Measurements from ENCODE around the gene LRRC56. TPM values are rescaled to one million over a fixed set of nuclear protein-coding genes. Genes with fewer than 3 reads are reported as not detected.

LRRC56 gene
- total and polyA plus RNA-seq, 2 donors (not counting 1 experiment from before 2014, with no cell fraction given), result 11.8 to 15.8 TPM

DNA sequence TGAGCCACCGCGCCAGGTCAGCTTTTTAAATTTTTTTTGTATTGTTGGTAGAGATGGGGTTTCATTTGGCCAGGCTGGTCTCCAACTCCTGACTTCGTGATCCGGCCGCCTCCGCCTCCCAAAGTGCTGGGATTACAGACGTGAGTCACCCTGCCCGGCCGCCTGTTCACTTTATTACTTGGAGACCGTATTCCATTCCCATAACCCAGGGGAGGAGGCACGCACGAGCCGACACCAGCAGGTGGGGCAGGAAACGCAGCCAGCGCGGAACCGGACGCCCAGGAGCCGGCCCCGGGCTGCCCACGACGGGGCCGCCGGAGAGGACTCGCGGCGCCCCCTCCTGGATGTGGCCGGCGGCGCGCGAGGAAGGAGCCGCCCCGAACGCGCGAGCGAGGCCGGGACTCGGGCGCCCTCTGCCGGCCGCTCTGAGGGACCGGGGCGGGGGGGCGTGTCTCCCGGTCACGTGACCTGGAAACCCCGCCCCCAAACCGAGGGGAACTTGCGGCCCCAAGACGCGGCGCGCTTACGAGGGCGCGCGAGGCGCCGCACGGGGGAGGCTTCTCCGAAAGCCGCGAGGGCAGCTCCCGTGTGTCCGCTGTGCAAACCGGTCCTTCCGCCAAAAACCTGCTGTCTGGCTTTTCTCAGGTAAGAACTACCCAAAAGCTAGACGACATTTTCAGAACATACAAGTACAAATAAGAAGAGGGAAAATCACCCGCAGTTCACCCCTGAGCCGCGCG, 18.7 kb upstream of the LRRC56 start:
- Mint-ChIP-seq H3K4me3 (peak overlapping the region; percentile 86), H3K27ac (peak overlapping the region; percentile 83), H3K9me3 (ENCODE audit: insufficient read depth) (peaks cover 3% of the 10 kb centered on the region), H3K4me1 (peaks cover 9% of the 10 kb centered on the region), H3K27me3 (no peaks in the 10 kb centered on the region)
- peak overlapping the region; percentile 83 for H3K4me2 ChIP-seq (replicated peaks; ENCODE audit: low read depth, low read length, poor library complexity, severe bottlenecking)
- H3K36me3 ChIP-seq (replicated peaks in 1 of 2; ENCODE audit: control extremely low read depth in 1 of 2, control insufficient read depth in 1 of 2, extremely low read depth in 1 of 2, insufficient read depth in 2 of 2, low read length in 1 of 2), result peaks cover 0 to 2% of the 10 kb centered on the region in 2 experiments
- peak overlapping the region; percentile 41 for H3K9ac ChIP-seq (ENCODE audit: low read length)
- no peaks in the 10 kb centered on the region for H4K20me1 ChIP-seq (ENCODE audit: control insufficient read depth, insufficient read depth, low read length, poor library complexity, severe bottlenecking)
- ChIA-PET POLR2A (interaction anchor here (0.7 to 1.8 kb wide), 4 partner anchors 9 to 180 kb away, joined by 3 to 6 read pairs (median 6); partner anchors contain the start of genes HRAS and IRF7), CTCF (interaction anchor here (0.7 to 1.9 kb wide), 10 partner anchors 9 to 312 kb away, joined by 3 to 10 read pairs (median 4); partner anchors contain the start of genes BET1L and RNH1)
- no peaks in the 10 kb centered on the region for H3K79me2 ChIP-seq (ENCODE audit: control insufficient read depth, insufficient read depth, low read length)
- peaks cover 0 to 22% (median 0%) of the 10 kb centered on the region in 3 donors for H3K9me3 ChIP-seq (ENCODE audit: control extremely low read depth in 1 of 3, control insufficient read depth in 2 of 3, insufficient read depth in 1 of 3, low read length in 2 of 3)
- DNase-seq, result peak; percentile 96
- peak overlapping the region; percentile 63 for H2AFZ ChIP-seq (ENCODE audit: insufficient read depth, low read depth, low read length, poor library complexity, severe bottlenecking)
- H3K4me1 ChIP-seq (ENCODE audit: control insufficient read depth in 2 of 2, insufficient read depth in 2 of 2, low read length in 2 of 2), result peaks cover 3 to 4% of the 10 kb centered on the region in 2 donors
- peak overlapping the region in 1 of 2 donors; percentile 36 for H3K27ac ChIP-seq (ENCODE audit: low read length in 2 of 2)
- H3K27me3 ChIP-seq (replicated peaks in 1 of 4; ENCODE audit: control extremely low read depth in 1 of 4, control insufficient read depth in 3 of 4, insufficient read depth in 4 of 4, low read length in 3 of 4), result no peaks in the 10 kb centered on the region
- peak; percentile 97 for ATAC-seq (ENCODE audit: low read depth)
- TF ChIP-seq EZH2 (IDR thresholded peaks at IDR 0.05; ENCODE audit: borderline replicate concordance, insufficient read depth, low read depth, low read length, poor library complexity, severe bottlenecking) (no peak), CTCF (IDR thresholded peaks at IDR 0.05) (peak; percentile 100)
- 12% methylated on average over 69 of the region's 74 CpGs for WGBS (ENCODE audit: insufficient coverage)
- H3K4me3 ChIP-seq (ENCODE audit: control extremely low read depth in 1 of 5, extremely low read depth in 1 of 5, insufficient read depth in 1 of 5, low read depth in 2 of 5, low read length in 4 of 5), result peak overlapping the region in 4 of 5 experiments; percentile 21 to 44 (median 40)
- intact Hi-C loops (cut with micrococcal nuclease), result loop anchor here (1.0 kb wide), 2 partner anchors 11 to 19 kb away; partner anchors contain the start of genes LRRC56 and RNH1

Data from B cell (primary cell).